SJCRH30 (cell line): Measurements from ENCODE around the gene PYGO2. TPM values are rescaled to one million over a fixed set of nuclear protein-coding genes. Genes with fewer than 3 reads are reported as not detected.
A peak's percentile ranks its signal among the peaks of the same experiment; 100 is the strongest.

Experiments used
- DNase-seq, 2 experiments: peaks; one replicate each; pipeline ENCODE4 v3.0.0-alpha.2; 2015 to 2020
- H3K27ac ChIP-seq: fragments of 250-450 bp; sonication (Bioruptor Pico); 2 replicates; pipeline ENCODE4 v1.5.1; 2020; ENCODE audit warnings: mild to moderate bottlenecking, moderate library complexity
- H3K27me3 ChIP-seq: fragments of 250-450 bp; sonication (Bioruptor Pico); 2 replicates; pipeline ENCODE4 v1.5.1; 2020; ENCODE audit warnings: mild to moderate bottlenecking, moderate library complexity
- H3K36me3 ChIP-seq: fragments of 250-450 bp; sonication (Bioruptor Pico); 2 replicates; pipeline ENCODE4 v1.5.1; 2020; ENCODE audit warnings: mild to moderate bottlenecking, moderate library complexity
- H3K4me1 ChIP-seq: fragments of 250-450 bp; sonication (Bioruptor Pico); 2 replicates; pipeline ENCODE4 v1.5.1; 2020; ENCODE audit warnings: mild to moderate bottlenecking, moderate library complexity
- H3K4me3 ChIP-seq: fragments of 250-450 bp; sonication (Bioruptor Pico); 2 replicates; pipeline ENCODE4 v1.5.1; 2020; ENCODE audit warnings: mild to moderate bottlenecking, moderate library complexity
- H3K9me3 ChIP-seq: fragments of 250-450 bp; sonication (Bioruptor Pico); replicated peaks from 2 replicates; pipeline ENCODE4 v1.5.1; 2020; ENCODE audit warnings: mild to moderate bottlenecking, moderate library complexity
- total RNA-seq: library from RNA; depleted of rRNA; stranded (reverse); fragments of >200 nt; shearing (Covaris generic); gene quantifications from 2 replicates; pipeline ENCODE4 v1.2.3, GENCODE V29; 2014

Gene PYGO2
- total RNA-seq, 1 experiment from 2014 or later, result 29.8 TPM

DNA sequence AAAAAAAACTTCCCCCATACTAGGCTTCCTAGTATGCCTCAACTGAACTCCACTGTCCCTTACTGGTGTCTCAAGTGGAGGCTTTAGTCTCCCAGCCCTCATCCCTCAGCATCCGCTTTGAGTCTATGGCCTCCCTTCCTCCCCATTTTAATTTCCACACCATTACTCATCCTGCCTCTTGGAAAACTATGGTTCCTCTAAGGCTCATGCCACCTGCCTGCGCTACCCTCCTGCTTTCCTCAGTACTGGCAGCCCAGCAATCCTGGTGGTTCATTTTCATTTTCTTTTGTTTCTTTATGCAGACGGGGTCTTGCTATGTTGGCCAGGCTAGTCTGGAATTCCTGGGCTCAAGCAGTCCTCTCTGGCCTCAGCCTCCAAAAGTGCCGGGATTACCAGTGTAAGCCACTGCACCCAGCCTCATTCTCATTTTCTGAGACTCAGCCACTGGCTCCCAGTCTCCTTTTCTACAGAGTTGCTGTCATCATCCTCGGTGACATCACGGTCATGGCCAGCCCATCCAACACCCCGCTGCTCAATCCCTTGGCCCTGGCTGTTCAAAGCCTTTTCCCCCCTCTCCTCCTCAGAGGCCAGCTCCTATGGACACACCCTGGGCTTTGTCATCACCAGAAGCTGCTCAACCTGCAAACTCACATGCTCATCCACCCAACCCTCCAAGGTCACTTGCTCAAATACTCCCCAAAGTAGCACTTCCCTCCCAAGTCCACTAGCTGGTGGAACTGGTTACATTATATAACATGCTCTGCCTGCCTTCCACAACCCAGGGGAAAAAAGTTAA lies 22.8 kb downstream of the PYGO2 start:
- no peaks in the 10 kb centered on the region for H3K27me3 ChIP-seq
- no peaks in the 10 kb centered on the region for H3K36me3 ChIP-seq
- H3K9me3 ChIP-seq, result no peaks in the 10 kb centered on the region
- peaks cover 7% of the 10 kb centered on the region for H3K4me1 ChIP-seq
- no peak overlapping the region for H3K27ac ChIP-seq
- no peak overlapping the region for H3K4me3 ChIP-seq
- DNase-seq, result no peak

DNA sequence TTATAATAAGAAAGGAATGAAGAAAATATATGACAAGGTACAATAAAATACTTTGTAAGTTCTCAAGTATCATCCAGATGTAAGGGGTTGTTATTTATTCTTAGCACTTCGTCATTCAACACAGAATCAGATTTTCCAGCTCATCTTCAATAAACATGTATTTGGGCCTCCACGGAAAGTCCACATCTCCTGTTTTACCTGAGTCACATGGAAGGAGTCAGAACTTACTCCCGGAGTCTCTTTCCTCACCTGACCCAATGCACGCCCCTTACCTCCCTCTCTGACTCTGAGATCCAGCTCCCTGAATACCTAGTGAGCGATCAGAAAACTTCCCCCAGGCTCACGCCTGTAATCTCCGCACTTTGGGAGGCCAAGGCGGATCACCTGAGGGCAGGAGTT lies 23.6 kb downstream of the PYGO2 start:
- H3K4me3 ChIP-seq, result peak overlapping the region; percentile 64
- no peaks in the 10 kb centered on the region for H3K27me3 ChIP-seq

DNA sequence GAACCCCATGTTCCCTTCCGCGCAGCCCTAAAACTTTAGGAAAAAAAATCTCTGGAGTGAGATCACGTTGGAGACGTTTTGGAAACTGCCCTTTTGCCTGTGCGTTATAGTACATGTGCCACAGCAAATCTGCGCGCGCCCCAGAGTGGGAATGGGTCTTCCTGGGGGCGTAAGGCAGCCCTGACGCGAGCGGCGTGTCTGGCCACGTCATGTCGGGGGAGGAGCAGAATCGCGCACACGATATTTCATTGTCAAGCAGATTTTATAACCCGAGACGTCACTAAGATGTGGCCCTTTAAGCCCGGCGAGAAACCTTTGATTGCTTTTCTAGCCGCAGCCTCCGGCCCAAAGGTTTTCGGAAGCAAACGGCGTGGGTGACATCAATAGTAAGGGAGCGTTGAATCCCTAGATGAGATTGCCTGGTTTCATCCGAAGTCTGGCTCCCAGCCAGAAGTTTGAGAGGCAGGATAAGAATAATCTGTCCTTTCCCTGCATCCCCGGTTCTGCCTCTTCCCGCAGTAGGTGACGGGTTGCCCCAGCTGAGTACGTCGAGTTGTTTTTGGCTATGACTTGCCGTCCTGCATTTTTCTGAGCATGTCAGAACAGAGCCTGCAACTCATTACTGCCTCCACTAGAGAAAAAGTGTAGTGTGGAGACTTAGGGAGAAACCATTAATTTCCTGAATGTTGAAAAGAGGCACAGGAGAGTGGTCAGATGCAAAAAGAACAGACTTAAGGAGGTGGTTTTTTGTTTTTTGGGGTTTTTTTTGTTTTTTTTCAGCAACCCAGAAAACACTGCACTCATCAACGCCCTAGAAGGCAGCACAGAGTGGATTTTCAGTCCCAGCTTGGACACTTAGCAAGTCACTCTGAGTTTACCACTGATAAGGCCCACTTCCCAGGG lies 24.2 kb downstream of the PYGO2 start:
- H3K9me3 ChIP-seq, result no peaks in the 10 kb centered on the region
- DNase-seq, result peak; percentile 83 to 88
- peak overlapping the region; percentile 93 for H3K27ac ChIP-seq
- H3K4me1 ChIP-seq, result 0 out of 2 replicates have a peak, but pooled peaks cover 3% of the 10 kb centered on the region
- H3K4me3 ChIP-seq, result peak overlapping the region; percentile 64
- no peaks in the 10 kb centered on the region for H3K36me3 ChIP-seq
- H3K27me3 ChIP-seq, result no peaks in the 10 kb centered on the region

More for the DNA sequence above, 23.6 kb downstream of the PYGO2 start:
- Histone ChIP-seq H3K4me1 (peaks cover 3% of the 10 kb centered on the region; the same call in 1 of the 2 replicates), H3K27ac (no peak overlapping the region; the same call in 1 of the 2 replicates), H3K9me3 (no peaks in the 10 kb centered on the region), H3K36me3 (no peaks in the 10 kb centered on the region)
- no peak for DNase-seq

DNA sequence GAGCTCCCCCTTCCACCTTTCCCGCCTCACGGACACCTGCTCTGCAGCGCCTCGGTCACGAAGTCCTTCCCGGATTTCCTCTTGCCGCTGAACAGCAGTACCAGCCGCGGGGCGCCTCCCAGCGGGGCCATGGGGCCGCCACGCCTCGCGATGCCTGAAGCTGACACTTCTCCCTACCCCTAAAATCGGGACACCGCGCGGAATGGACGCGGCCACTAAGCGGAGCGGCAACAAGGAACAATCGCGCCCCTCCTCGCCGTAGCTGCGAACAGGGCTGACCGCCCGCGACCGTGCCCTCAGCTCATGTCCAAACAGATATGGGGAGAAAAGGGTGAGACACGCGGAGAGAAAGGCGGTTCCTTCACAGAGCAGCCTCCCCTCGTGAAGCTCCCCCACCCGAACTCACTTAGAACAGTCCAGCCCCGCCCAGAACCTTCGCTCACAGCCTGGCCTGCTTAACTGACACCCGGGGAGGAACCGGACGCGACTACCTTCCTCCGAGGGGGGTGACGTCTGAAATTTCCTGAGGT lies 25.0 kb downstream of the PYGO2 start, which contains the start of gene PMVK:
Gene PMVK (minus strand): TSS at position 165 of the 530 bp plus-strand sequence. CDS start 34 bp downstream, at position 131.
- DNase-seq, result peak; percentile 93 to 94
- Histone ChIP-seq H3K4me3 (peak within 1 kb of the TSS; percentile 64), H3K27me3 (no peaks in the 10 kb centered on the region), H3K9me3 (no peaks in the 10 kb centered on the region), H3K27ac (peak within 1 kb of the TSS; percentile 93), H3K4me1 (0 out of 2 replicates have a peak, but pooled peaks cover 3% of the 10 kb centered on the region), H3K36me3 (no peaks in the 10 kb centered on the region)

DNA sequence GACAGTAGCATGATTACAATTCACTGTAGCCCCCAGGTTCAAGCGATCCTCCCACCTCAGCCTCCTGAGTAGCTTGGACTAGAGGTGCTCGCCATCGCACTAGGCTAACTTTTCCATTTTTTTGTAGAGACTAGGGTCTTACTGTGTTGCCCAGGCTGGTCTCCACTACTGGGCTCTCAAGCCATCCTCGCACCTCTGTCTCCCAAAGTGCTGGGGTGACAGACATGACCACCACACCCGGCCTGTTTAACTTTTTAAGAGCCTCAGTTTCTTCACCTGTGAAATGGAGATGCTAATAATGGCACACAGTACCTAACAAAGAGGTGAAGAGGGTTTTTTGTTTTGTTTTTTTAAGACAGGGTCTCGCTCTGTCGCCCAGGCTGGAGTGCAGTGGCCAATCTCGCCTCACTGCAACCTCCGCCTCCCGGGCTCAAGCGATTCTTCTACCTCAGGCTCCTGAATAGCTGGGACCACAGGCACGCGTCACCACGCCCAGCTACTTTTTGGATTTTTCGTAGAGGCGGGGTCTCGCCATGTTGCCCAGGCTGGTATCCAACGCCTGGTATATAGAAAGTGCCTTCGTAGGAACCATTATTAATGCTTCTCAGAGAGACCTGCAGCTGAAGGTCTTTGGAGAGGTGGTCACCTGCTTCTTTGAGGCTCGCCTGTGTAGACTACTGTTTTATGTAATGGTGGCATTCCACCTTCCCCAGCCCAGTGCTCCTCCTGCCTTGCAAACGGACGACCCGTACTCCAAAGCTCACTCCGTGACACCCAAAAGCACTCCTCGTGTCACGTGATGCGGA lies 25.6 kb downstream of the PYGO2 start:
- Histone ChIP-seq H3K4me1 (no peaks in the 10 kb centered on the region), H3K27me3 (no peaks in the 10 kb centered on the region), H3K36me3 (no peaks in the 10 kb centered on the region), H3K27ac (peak overlapping the region; percentile 93), H3K9me3 (no peaks in the 10 kb centered on the region), H3K4me3 (peak overlapping the region; percentile 64)
- no peak for DNase-seq

DNA sequence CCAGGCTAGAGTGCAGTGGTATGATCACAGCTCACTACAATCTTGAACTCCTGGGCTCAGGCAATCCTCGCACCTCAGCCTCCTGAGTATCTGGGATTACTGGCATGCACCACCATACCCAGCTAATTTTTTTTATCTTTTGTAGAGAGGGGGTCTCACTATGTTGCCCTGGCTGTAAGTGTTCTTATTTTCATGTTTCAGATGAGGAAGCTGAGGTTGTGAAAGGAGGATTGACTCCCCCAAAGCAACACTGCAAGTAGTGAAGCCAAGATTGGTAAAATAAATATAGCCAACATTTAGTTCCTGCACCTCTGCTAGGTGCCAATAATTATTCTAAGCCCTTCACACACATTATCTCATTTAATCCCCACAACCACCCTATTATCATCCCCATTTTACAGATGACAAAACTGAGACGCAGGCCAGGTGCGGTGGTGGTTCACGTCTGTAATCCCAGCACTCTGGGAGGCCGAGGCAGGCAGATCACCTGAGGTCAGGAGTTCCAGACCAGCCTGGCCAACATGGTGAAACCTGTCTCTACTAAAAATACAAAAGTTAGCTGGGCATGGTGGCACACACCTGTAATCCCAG lies 27.1 kb downstream of the PYGO2 start:
- Histone ChIP-seq H3K4me3 (no peak overlapping the region), H3K27me3 (no peaks in the 10 kb centered on the region), H3K27ac (no peak overlapping the region), H3K9me3 (no peaks in the 10 kb centered on the region), H3K36me3 (no peaks in the 10 kb centered on the region), H3K4me1 (no peaks in the 10 kb centered on the region)
- no peak for DNase-seq

DNA sequence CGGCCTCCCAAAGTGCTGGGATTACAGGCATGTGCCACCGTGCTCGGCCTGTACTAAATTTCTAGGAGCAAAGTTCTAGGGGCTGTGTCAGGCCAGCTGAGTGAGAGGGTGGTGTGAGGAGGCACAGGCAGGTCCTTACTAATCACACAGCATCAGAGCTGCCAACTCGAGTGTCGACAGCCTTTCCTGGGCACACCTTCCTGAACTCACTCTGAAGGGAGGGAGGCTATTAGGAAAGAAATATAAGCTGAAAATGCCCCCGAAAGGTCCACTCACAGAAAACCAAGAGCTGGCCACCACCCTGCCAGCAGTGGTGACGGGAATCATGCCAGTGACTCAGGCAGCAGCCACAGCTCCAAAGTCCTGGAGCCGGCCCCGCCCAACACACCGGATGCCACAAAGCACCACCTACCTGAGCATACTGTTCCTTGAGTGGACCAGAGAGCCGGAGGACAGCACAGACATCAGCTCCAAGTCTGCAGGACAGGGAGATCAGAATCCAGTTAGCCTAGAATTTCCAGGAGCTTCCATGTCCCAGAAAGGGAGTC lies 29.6 kb downstream of the PYGO2 start:
- no peaks in the 10 kb centered on the region for H3K4me1 ChIP-seq
- no peaks in the 10 kb centered on the region for H3K9me3 ChIP-seq
- H3K4me3 ChIP-seq, result no peak overlapping the region
- no peak for DNase-seq
- no peaks in the 10 kb centered on the region for H3K27me3 ChIP-seq
- H3K27ac ChIP-seq, result no peak overlapping the region
- H3K36me3 ChIP-seq, result no peaks in the 10 kb centered on the region

DNA sequence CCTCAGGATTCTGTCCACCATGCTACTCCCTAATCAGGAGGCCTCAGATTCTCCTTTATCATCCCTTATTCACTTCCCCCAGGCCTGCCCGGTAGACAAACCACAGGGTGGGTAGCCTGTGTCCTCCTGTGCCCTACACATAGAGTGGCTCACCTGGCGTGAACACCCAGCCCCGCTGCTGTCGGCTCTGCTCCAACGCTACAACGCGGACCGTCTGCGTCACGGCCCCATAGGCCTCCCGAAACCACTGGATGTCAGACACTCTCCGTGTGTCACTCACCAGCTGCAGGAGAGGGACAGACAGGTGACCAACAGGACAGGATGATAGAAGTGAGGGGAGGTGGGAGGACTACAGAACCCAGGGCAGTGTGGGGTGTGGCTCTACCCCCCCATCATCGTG lies 35.4 kb downstream of the PYGO2 start:
- no peaks in the 10 kb centered on the region for H3K27me3 ChIP-seq
- DNase-seq, result no peak
- no peak overlapping the region for H3K4me3 ChIP-seq
- H3K4me1 ChIP-seq, result no peaks in the 10 kb centered on the region
- H3K9me3 ChIP-seq, result no peaks in the 10 kb centered on the region
- H3K36me3 ChIP-seq, result no peaks in the 10 kb centered on the region
- H3K27ac ChIP-seq, result no peak overlapping the region

DNA sequence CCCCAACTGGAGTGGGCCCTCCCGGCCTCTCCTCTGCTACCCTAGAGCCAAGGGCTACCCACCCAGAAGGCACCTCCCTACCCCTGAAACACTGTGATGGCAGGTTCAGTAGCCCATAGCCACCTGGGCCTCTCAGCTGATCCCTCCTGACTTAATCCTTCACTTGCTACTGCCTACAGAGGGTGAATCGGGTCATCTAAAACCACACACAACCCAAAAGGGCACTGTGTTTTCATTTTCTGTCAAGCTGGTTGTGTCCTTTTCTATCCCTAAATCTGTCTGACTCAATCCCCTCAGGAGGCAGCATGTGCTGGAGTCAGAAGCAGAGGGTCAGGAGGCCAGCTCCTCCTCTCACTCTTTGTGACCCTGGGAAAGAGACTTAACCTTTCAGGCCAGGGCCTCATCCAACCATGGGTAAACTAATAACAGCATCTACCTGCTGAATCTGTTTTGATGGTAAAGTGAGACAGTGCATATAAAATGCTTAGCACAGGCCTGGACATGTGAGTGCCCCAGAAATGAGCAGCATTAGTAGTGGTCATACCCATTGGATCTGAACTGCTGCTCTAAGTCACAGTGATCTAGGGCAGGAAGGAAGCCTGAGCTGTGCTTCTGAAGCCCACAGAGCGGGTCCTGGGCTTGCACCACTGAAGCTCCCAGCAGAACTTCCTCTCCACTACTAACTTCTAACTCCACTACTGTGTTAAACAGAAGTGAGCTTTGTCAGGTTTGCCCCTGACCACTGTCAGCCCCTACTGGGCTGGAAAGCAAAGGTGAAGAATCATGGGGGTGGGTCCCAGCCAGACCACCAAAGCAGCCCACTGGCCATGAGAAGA lies 36.0 kb downstream of the PYGO2 start:
- no peaks in the 10 kb centered on the region for H3K36me3 ChIP-seq

DNA sequence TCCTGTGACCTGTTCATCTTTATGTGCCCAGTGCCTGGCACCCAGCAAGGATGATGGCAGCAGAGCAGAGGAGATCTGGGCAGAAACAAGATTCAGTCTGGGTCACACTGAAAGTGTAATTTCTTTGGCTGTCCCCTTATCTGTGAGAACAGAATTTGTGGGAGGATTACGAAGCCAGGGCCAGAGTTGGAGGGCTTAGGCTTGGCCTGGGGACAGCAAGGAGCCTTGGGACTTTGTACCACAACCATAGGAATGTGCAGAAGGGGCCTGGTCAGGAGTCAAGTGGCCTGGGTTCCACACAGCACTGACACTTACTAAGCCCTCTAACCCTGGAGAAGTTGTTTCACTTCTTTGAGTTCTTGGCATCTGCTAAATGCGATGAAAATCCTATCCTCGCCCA lies 37.9 kb downstream of the PYGO2 start:
- DNase-seq, result no peak
- no peaks in the 10 kb centered on the region for H3K36me3 ChIP-seq
- no peaks in the 10 kb centered on the region for H3K9me3 ChIP-seq
- H3K27ac ChIP-seq, result no peak overlapping the region
- no peaks in the 10 kb centered on the region for H3K4me1 ChIP-seq
- no peaks in the 10 kb centered on the region for H3K27me3 ChIP-seq
- H3K4me3 ChIP-seq, result no peak overlapping the region

More for the DNA sequence above, 36.0 kb downstream of the PYGO2 start:
- no peak overlapping the region for H3K27ac ChIP-seq
- no peaks in the 10 kb centered on the region for H3K9me3 ChIP-seq
- DNase-seq, result no peak
- no peaks in the 10 kb centered on the region for H3K4me1 ChIP-seq
- no peaks in the 10 kb centered on the region for H3K27me3 ChIP-seq
- H3K4me3 ChIP-seq, result no peak overlapping the region

DNA sequence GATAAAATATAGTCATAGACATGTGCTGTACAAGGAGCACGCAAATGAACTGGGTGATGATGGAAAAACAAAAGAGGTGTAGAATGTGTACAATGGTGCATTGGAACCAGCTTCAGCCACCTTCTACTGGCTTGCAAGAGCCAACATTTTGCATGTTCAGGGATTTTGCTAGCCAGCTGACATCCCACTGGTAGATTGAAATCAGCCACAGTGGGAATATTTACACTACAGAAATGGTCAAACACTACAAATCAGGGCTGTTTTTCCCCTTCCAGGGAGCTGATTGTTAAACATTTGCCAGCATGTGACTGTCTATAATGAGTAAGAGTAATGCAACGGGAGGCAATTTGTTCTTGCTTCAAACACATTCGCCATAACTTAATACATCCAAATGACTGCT lies 48.3 kb downstream of the PYGO2 start:
- H3K9me3 ChIP-seq, result no peaks in the 10 kb centered on the region
- no peaks in the 10 kb centered on the region for H3K36me3 ChIP-seq
- no peak overlapping the region for H3K27ac ChIP-seq
- no peaks in the 10 kb centered on the region for H3K4me1 ChIP-seq
- no peak for DNase-seq
- H3K27me3 ChIP-seq, result no peaks in the 10 kb centered on the region
- H3K4me3 ChIP-seq, result no peak overlapping the region

DNA sequence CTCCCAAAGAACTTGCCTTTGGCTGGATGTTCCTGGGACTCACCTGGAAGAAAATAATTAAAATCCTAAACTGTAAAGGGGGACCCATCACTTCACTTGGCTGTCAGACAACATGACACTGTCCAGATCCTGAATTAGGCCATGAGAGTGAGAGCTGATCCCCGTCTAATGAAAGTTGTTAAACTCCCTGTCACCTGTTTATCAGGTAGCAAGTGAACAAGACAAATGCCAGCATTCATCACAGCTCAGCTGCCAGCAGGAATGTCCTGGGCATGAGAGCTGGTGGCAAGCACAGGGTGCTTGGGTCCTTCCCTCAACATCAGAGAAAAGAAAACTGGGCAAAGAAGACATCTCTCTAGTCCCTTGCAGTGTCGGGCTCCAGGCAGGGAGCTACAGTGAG lies 48.8 kb downstream of the PYGO2 start:
- H3K9me3 ChIP-seq, result no peaks in the 10 kb centered on the region
- H3K27ac ChIP-seq, result no peak overlapping the region
- no peaks in the 10 kb centered on the region for H3K27me3 ChIP-seq
- no peak for DNase-seq
- H3K4me1 ChIP-seq, result no peaks in the 10 kb centered on the region
- H3K4me3 ChIP-seq, result no peak overlapping the region
- H3K36me3 ChIP-seq, result no peaks in the 10 kb centered on the region
